ENCODE data around the gene CD22.

GRCh38 chr19:35380450-35381124, 51.6 kb downstream of the CD22 start:
- TF ChIP-seq CTCF (optimal IDR thresholded peaks at IDR 0.05 in 1 of 3, IDR thresholded peaks at IDR 0.05 in 1 of 3, conservative IDR thresholded peaks at IDR 0.05 in 1 of 3; ENCODE audit: extremely low read depth in 1 of 3, insufficient read depth in 2 of 3, low read length in 3 of 3) = no peak
- TF ChIP-seq EZH2 (IDR thresholded peaks at IDR 0.05; ENCODE audit: low read length) = no peak

Measured in keratinocyte (primary cell).